Prostate gland (tissue), 2 donors: ENCODE measurements around the gene GADL1.

Experiments
- POLR2A ChIP-seq: fragments of 450-650 bp; IDR thresholded peaks from one replicate; pipeline ENCODE4 v1.6.1; 2016; ENCODE audit warnings: antibody characterized with exemption, mild to moderate bottlenecking
- TF ChIP-seq, protein P1 (sequence below), 4 experiments: fragments of 200-600 bp in 2 of 4; fragments of 450-650 bp in 2 of 4; sonication (generic) in 2 of 4; IDR thresholded peaks; 1 replicate in 3 of 4; 2 replicates in 1 of 4; pipeline ENCODE4 v1.5.1; 2016 to 2019; ENCODE audit warnings: antibody characterized with exemption in 4 of 4, mild to moderate bottlenecking in 2 of 4, moderate library complexity in 2 of 4

DNA sequence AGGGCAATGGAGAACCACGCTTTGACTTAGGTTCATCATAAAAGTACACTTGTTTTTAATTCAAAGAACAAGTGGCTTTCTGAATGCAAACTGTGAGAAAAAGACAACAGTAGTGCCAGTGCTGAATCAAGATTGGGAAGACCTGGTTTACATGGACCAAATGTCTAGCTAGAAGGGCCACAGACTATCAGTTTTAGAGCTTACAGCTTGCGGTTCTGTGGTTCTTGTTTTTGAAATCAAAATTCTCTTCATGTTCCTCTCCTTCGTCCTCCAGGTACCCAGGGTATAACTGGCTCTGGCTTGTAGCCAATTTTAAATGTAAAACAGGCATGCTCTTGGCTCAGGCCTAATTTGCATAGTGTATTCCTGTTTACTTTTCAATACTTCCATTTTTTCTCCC lies 163.5 kb downstream of the GADL1 start:
- TF ChIP-seq, protein P1, sequence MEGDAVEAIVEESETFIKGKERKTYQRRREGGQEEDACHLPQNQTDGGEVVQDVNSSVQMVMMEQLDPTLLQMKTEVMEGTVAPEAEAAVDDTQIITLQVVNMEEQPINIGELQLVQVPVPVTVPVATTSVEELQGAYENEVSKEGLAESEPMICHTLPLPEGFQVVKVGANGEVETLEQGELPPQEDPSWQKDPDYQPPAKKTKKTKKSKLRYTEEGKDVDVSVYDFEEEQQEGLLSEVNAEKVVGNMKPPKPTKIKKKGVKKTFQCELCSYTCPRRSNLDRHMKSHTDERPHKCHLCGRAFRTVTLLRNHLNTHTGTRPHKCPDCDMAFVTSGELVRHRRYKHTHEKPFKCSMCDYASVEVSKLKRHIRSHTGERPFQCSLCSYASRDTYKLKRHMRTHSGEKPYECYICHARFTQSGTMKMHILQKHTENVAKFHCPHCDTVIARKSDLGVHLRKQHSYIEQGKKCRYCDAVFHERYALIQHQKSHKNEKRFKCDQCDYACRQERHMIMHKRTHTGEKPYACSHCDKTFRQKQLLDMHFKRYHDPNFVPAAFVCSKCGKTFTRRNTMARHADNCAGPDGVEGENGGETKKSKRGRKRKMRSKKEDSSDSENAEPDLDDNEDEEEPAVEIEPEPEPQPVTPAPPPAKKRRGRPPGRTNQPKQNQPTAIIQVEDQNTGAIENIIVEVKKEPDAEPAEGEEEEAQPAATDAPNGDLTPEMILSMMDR (IDR thresholded peaks at IDR 0.05): no peak
- no peak for TF ChIP-seq POLR2A
